SK-MEL-5 (cell line): Measurements from ENCODE around the gene PUDP. TPM values are rescaled to one million over a fixed set of nuclear protein-coding genes. Genes with fewer than 3 reads are reported as not detected.
"Not testable (repeated sequence)": the region's sequence is repeated elsewhere in the genome, so short reads cannot be mapped to it uniquely, and the experiment has no call there.

Experiments used
- DNase-seq: peaks from one replicate; pipeline ENCODE4 v3.0.0-alpha.2; 2016; ENCODE audit warnings: low read depth, low spot score
- in situ Hi-C: cut with HindIII; loops from 2 replicates; pipeline ENCODE4 v1.10.0; 2016; ENCODE audit warnings: low sequenced_read_pairs, high pct_unique_total_duplicates, low pct_unique_long_range_greater_than_20kb
- small RNA-seq, 2 experiments: library from RNA; depleted of rRNA; stranded (forward); fragments of <200 nt; gene quantifications; one replicate each; pipeline ENCODE3, GENCODE V24; 2014
- total RNA-seq: library from RNA; depleted of rRNA; stranded (reverse); fragments of >200 nt; shearing (Covaris generic); gene quantifications from 2 replicates; pipeline ENCODE4 v1.2.3, GENCODE V29; 2014; rRNA removed

Gene PUDP
- total RNA-seq, 1 experiment from 2014 or later = 8.6 TPM

- DNase-seq = no peak
- in situ Hi-C loops = no loop called here
Measured at GRCh38 chrX:7025471-7025870, 122.5 kb downstream of the PUDP start.

GRCh38 chrX:7024850-7025249, 123.1 kb downstream of the PUDP start:
- in situ Hi-C loops = no loop called here
- no peak for DNase-seq

DNA sequence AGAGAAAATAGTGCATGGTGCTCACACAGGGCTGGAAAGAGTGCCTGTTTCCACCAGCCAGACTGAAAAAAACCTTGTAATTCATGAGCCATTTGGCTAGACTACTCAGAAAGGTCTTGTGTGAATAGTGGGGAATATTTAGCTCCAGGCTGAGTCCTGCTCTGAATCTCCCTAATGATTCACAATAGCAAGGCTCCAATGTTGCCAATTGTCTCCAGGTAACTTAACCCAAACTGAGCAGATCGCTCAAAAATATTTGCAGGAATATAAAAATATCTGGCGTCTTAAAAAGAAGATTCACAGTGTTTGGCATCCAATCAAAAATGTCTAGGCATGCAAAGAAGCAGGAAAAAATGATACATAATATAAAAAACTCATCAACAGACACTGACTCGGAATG, 125.0 kb downstream of the PUDP start:
- DNase-seq, in situ Hi-C loops: not testable (repeated sequence)

DNA sequence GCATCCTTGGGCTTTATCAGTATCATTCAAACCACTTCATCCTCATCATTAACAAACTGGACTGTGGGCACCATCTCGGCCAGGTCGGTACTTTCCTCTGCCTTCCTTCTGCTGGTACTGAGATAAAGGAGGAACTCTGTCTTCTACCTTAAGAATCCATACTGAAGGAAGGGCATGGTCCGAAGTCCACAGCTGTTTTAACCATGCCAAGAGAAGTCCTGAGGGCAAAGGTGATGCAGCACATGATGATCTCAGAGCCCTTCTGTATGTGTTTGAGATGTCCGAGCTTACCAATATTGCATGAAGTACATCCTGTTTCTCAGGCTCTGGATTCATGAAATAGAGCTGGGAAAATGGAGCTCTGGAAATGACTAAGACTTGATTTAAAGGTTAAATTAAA, 126.0 kb downstream of the PUDP start:
- in situ Hi-C loops = no loop called here
- DNase-seq = no peak

DNA sequence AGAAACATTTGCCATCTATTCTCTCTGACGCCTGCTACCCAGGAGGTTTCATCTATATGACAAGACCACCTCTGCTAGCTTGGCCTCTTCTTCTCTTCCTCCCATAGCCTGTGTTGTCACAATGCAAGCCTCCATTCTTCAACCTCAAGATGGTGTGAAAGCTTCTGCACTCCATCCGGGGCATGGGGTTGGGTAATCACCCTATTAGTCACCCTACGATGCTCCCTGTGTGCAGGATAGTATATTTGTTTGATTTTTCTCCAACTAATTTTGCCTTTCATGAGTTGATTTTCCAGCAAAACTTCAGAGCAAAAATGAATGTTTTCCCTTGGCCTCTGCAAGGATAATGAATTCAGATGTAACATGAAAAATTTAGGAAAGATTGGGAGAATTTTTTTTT, 128.4 kb downstream of the PUDP start:
- in situ Hi-C loops = no loop called here

GRCh38 chrX:7012262-7012834, 135.6 kb downstream of the PUDP start:
- DNase-seq, in situ Hi-C loops: not testable (repeated sequence)

More for the DNA sequence above, 128.4 kb downstream of the PUDP start:
- no peak for DNase-seq

DNA sequence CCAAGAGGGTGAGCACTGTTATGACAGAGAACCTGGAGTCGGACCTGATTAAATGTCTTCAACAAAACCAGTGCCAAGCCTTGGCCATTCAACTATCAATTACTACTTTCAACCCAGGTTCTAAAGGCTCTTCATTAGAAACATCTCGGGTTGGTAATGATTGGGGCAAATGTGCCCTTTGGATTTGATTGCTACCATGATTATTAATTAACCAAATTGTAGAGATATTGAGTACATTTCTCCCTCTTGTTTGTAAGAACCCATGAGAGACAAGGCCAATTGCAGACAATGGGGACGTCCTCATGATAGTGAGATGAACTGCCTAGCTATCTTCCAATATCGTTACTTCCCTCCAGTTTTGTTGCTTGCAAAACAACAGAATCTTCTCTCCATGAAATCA, 137.1 kb downstream of the PUDP start:
- DNase-seq, in situ Hi-C loops: not testable (repeated sequence)

- in situ Hi-C loops = not testable (repeated sequence)
Measured at GRCh38 chrX:7007328-7007727, 140.6 kb downstream of the PUDP start.

More at GRCh38 chrX:7007328-7007727, 140.6 kb downstream of the PUDP start:
- not testable (repeated sequence) for DNase-seq

Small RNA genes within 50 kb of the gene (small RNA-seq; reads per million reads assigned to genes)
- gene MIR4767 = 0 to 0.14 reads per million in 2 experiments

Other genes with a start within 250 kb of the PUDP start
- gene STS, start 441 bp downstream of the PUDP start, total RNA-seq = 3.0 and 3.4 TPM in 2 replicates